ENCODE results near the gene TGOLN2. TPM values are rescaled to one million over a fixed set of nuclear protein-coding genes. Genes with fewer than 3 reads are reported as not detected.
A peak's percentile ranks its signal among the peaks of the same experiment; 100 is the strongest.
"Not testable (repeated sequence)": the region's sequence is repeated elsewhere in the genome, so short reads cannot be mapped to it uniquely, and the experiment has no call there.

The TGOLN2 gene
- total RNA-seq, 1 donor from 2014 or later, result 79.7 TPM

GRCh38 chr2:85325466-85325811 is 2.4 kb downstream of the TGOLN2 start:
- H3K27ac Mint-ChIP-seq (ENCODE audit: unreplicated experiment), result peak overlapping the region; percentile 10
- H3K9me3 Mint-ChIP-seq (ENCODE audit: low read depth), result no peaks in the 10 kb centered on the region
- H3K4me3 Mint-ChIP-seq (ENCODE audit: unreplicated experiment), result peak overlapping the region; percentile 90
- peaks cover 50% of the 10 kb centered on the region for H3K4me1 Mint-ChIP-seq (ENCODE audit: low read depth)
- DNase-seq (ENCODE audit: low spot score), result no peak
- no peaks in the 10 kb centered on the region for H3K27me3 Mint-ChIP-seq (ENCODE audit: low read depth)
- TF ChIP-seq CTCF (IDR thresholded peaks at IDR 0.05), result no peak
- peaks cover 26% of the 10 kb centered on the region for H3K36me3 Mint-ChIP-seq (ENCODE audit: low read depth)

GRCh38 chr2:85324639-85325465 is 2.9 kb downstream of the TGOLN2 start:
- H3K36me3 Mint-ChIP-seq (ENCODE audit: low read depth), result peaks cover 31% of the 10 kb centered on the region
- peaks cover 50% of the 10 kb centered on the region for H3K4me1 Mint-ChIP-seq (ENCODE audit: low read depth)
- DNase-seq (ENCODE audit: low spot score), result no peak
- no peak for TF ChIP-seq CTCF (IDR thresholded peaks at IDR 0.05)
- no peaks in the 10 kb centered on the region for H3K9me3 Mint-ChIP-seq (ENCODE audit: low read depth)
- H3K27me3 Mint-ChIP-seq (ENCODE audit: low read depth), result no peaks in the 10 kb centered on the region
- H3K4me3 Mint-ChIP-seq (ENCODE audit: unreplicated experiment), result peak overlapping the region; percentile 90
- H3K27ac Mint-ChIP-seq (ENCODE audit: unreplicated experiment), result peak overlapping the region; percentile 10

GRCh38 chr2:85323988-85324367 is 3.8 kb downstream of the TGOLN2 start:
- not testable (repeated sequence) for H3K27ac Mint-ChIP-seq (ENCODE audit: unreplicated experiment); H3K4me3 Mint-ChIP-seq (ENCODE audit: unreplicated experiment); H3K9me3 Mint-ChIP-seq (ENCODE audit: low read depth); DNase-seq (ENCODE audit: low spot score); H3K27me3 Mint-ChIP-seq (ENCODE audit: low read depth)
- peaks cover 53% of the 10 kb centered on the region for H3K4me1 Mint-ChIP-seq (ENCODE audit: low read depth)
- H3K36me3 Mint-ChIP-seq (ENCODE audit: low read depth), result peaks cover 35% of the 10 kb centered on the region

- H3K27ac Mint-ChIP-seq (ENCODE audit: unreplicated experiment), result no peak overlapping the region
- H3K27me3 Mint-ChIP-seq (ENCODE audit: low read depth), result no peaks in the 10 kb centered on the region
- H3K36me3 Mint-ChIP-seq (ENCODE audit: low read depth), result peaks cover 37% of the 10 kb centered on the region
- peaks cover 54% of the 10 kb centered on the region for H3K4me1 Mint-ChIP-seq (ENCODE audit: low read depth)
- H3K9me3 Mint-ChIP-seq (ENCODE audit: low read depth), result no peaks in the 10 kb centered on the region
- DNase-seq (ENCODE audit: low spot score), result no peak
- H3K4me3 Mint-ChIP-seq (ENCODE audit: unreplicated experiment), result no peak overlapping the region
- no peak for TF ChIP-seq CTCF (IDR thresholded peaks at IDR 0.05)
Measured at GRCh38 chr2:85323351-85323987, 4.3 kb downstream of the TGOLN2 start.

GRCh38 chr2:85319796-85320195 is 8.0 kb downstream of the TGOLN2 start:
- Mint-ChIP-seq H3K36me3 (ENCODE audit: low read depth) (peaks cover 45% of the 10 kb centered on the region), H3K4me1 (ENCODE audit: low read depth) (peaks cover 30% of the 10 kb centered on the region), H3K27me3 (ENCODE audit: low read depth) (no peaks in the 10 kb centered on the region), H3K4me3 (ENCODE audit: unreplicated experiment) (no peak overlapping the region), H3K27ac (ENCODE audit: unreplicated experiment) (peak overlapping the region; percentile 0), H3K9me3 (ENCODE audit: low read depth) (no peaks in the 10 kb centered on the region)
- DNase-seq (ENCODE audit: low spot score), result no peak
- TF ChIP-seq CTCF (IDR thresholded peaks at IDR 0.05), result no peak

All from chondrocyte (in vitro differentiated cells).